Islet of Langerhans (tissue), 1 donor: Measurements from ENCODE around the gene RAX2.
"Not testable (repeated sequence)": the region's sequence is repeated elsewhere in the genome, so short reads cannot be mapped to it uniquely, and the experiment has no call there.

ENCODE experiments used
- FAIRE-seq: peaks from one replicate; lab custom pipeline; 2011; peaks lifted over from hg19 to GRCh38; lab: Jason Lieb, UNC

RAX2 gene

GRCh38 chr19:3778104-3778867, 6.3 kb upstream of the RAX2 start:
- FAIRE-seq, result no peak

- FAIRE-seq, result no peak
Observed at GRCh38 chr19:3776479-3777040, 4.5 kb upstream of the RAX2 start.

GRCh38 chr19:3775831-3776230, 3.8 kb upstream of the RAX2 start:
- no peak for FAIRE-seq

- no peak for FAIRE-seq
Observed at GRCh38 chr19:3775374-3775711, 3.3 kb upstream of the RAX2 start.

GRCh38 chr19:3774621-3775373, 2.8 kb upstream of the RAX2 start:
- FAIRE-seq, result no peak

GRCh38 chr19:3773814-3774515, 1.9 kb upstream of the RAX2 start:
- no peak for FAIRE-seq

- no peak for FAIRE-seq
Observed at GRCh38 chr19:3771000-3771905, 775 bp downstream of the RAX2 start.

GRCh38 chr19:3770136-3770999, 1.7 kb downstream of the RAX2 start:
- FAIRE-seq, result no peak

GRCh38 chr19:3769494-3769893, 2.5 kb downstream of the RAX2 start:
- no peak for FAIRE-seq

GRCh38 chr19:3768748-3769099, 3.3 kb downstream of the RAX2 start:
- FAIRE-seq, result no peak

- FAIRE-seq, result no peak
Observed at GRCh38 chr19:3768015-3768747, 3.8 kb downstream of the RAX2 start.

- no peak for FAIRE-seq
Observed at GRCh38 chr19:3767050-3767449, 5.0 kb downstream of the RAX2 start.

GRCh38 chr19:3766520-3766919, 5.5 kb downstream of the RAX2 start:
- FAIRE-seq, result no peak

GRCh38 chr19:3765757-3766156, 6.3 kb downstream of the RAX2 start:
- FAIRE-seq, result not testable (repeated sequence)

GRCh38 chr19:3765121-3765520, 6.9 kb downstream of the RAX2 start:
- no peak for FAIRE-seq

GRCh38 chr19:3762501-3763459, 9.2 kb downstream of the RAX2 start, which contains the start of gene MRPL54:
Gene MRPL54, plus strand, starts transcription at chr19:3762682. Its CDS starts 19 bp downstream, at chr19:3762701.
- peak; percentile 96 for FAIRE-seq

- FAIRE-seq, result no peak
Observed at GRCh38 chr19:3762130-3762473, 9.9 kb downstream of the RAX2 start.

- FAIRE-seq, result no peak
Observed at GRCh38 chr19:3761382-3762129, 10.5 kb downstream of the RAX2 start, which contains the start of gene APBA3. Gene APBA3, minus strand, starts transcription at chr19:3761692. Its CDS starts 1,428 bp downstream, at chr19:3760264.
